Measurements from ENCODE around the gene PALM.
A peak's percentile ranks its signal among the peaks of the same experiment; 100 is the strongest.

PALM gene

GRCh38 chr19:792306-792885 lies 83.7 kb downstream of the PALM start:
- no peak for DNase-seq (ENCODE audit: low read depth)
- no peak overlapping the region for H3K4me3 ChIP-seq (ENCODE audit: low read depth, low read length)

- no peak for DNase-seq (ENCODE audit: low read depth)
- H3K4me3 ChIP-seq (ENCODE audit: low read depth, low read length) = no peak overlapping the region
Measured at GRCh38 chr19:793806-794205, 85.1 kb downstream of the PALM start.

- DNase-seq (ENCODE audit: low read depth) = no peak
- H3K4me3 ChIP-seq (ENCODE audit: low read depth, low read length) = no peak overlapping the region
Measured at GRCh38 chr19:795073-795611, 86.4 kb downstream of the PALM start.

DNA sequence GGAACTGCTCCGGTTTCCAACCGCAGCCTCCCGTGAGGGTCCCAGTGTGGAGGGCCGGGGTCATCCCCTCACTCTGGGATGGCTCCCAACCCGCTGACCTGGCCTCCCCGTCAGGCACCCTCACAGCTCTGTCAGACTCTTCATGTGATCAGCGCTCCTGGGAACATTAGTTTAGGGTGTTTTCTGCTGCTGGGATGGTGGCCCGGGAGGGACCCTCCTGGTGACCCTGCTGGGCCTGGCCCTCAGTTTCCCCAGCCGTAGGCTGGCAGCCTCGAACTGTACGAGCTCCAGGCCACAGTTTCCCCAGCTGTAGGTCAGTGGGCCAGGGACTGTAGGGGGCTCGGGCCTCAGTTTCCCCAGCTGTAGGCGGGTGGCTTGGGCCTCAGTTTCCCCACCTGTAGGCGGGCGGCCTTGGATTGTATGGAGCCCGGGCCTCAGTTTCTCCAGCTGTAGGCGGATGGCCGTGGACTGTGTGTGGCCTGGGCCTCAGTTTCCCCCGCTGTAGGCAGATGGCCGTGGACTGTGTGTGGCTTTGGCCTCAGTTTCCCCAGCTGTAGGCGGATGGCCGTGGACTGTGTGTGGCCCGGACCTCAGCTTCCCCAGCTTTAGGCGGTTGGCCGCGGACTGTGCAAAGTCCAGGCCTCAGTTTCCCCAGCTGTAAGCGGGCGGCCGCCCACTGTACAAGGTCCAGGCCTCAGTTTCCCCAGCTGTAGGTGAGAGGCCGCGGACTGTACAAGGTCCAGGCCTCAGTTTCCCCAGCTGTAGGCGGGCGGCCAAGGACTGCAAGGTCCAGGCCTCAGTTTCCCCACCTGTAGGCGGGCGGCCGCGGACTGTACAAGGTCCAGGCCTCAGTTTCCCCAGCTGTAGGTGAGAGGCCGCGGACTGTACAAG lies 87.2 kb downstream of the PALM start:
- peak overlapping the region; percentile 61 for H3K4me3 ChIP-seq (ENCODE audit: low read depth, low read length)
- no peak for DNase-seq (ENCODE audit: low read depth)

GRCh38 chr19:796692-797527 lies 88.2 kb downstream of the PALM start, which contains the start of gene PTBP1:
PTBP1 (plus strand) TSS chr19:797452; CDS start chr19:797498, 46 bp downstream.
- DNase-seq (ENCODE audit: low read depth) = peak; percentile 100
- peak within 1 kb of the TSS; percentile 90 for H3K4me3 ChIP-seq (ENCODE audit: low read depth, low read length)
